ENCODE results near the gene THSD4.

Gene THSD4

GRCh38 chr15:71697236-71697635, 582.0 kb downstream of the THSD4 start:
- H2AFZ ChIP-seq (ENCODE audit: low read depth, low read length) = no peak overlapping the region
- no peak overlapping the region for H3K4ac ChIP-seq (ENCODE audit: low read depth in 1 of 2, low read length in 2 of 2)
- H3K9me3 ChIP-seq (ENCODE audit: control insufficient read depth, low read length) = no peaks in the 10 kb centered on the region
- no peak overlapping the region for H2BK5ac ChIP-seq (ENCODE audit: low read depth, low read length, poor library complexity, severe bottlenecking)
- H3K79me1 ChIP-seq (replicated peaks; ENCODE audit: low read length, poor library complexity, severe bottlenecking) = peaks cover 2% of the 10 kb centered on the region
- no peak overlapping the region for H2AK5ac ChIP-seq (ENCODE audit: low read length, severe bottlenecking)
- H2BK120ac ChIP-seq (ENCODE audit: low read depth, low read length) = no peak overlapping the region
- H3K4me3 ChIP-seq (ENCODE audit: insufficient read depth in 1 of 2, low read depth in 1 of 2, low read length in 2 of 2) = no peak overlapping the region
- DNase-seq = no peak
- H3K18ac ChIP-seq (ENCODE audit: low read depth in 1 of 2, low read length in 2 of 2) = no peak overlapping the region
- H3K9ac ChIP-seq (ENCODE audit: low read length) = no peak overlapping the region
- no peak overlapping the region for H3K27ac ChIP-seq (ENCODE audit: low read length, poor library complexity, severe bottlenecking)
- WGBS = 90% methylated on average over 6 of the region's 6 CpGs
- no peak overlapping the region for H4K91ac ChIP-seq (ENCODE audit: low read length)
- H2BK15ac ChIP-seq (ENCODE audit: low read depth, poor library complexity, severe bottlenecking) = no peak overlapping the region
- H3K27me3 ChIP-seq (ENCODE audit: control insufficient read depth in 1 of 2, insufficient read depth in 1 of 2, low read length in 2 of 2) = no peaks in the 10 kb centered on the region
- H2BK12ac ChIP-seq (ENCODE audit: low read length in 2 of 2) = no peak overlapping the region
- no peak overlapping the region for H3K23ac ChIP-seq (ENCODE audit: low read length in 2 of 2)
- peaks cover 6% of the 10 kb centered on the region for H3K4me1 ChIP-seq (ENCODE audit: control insufficient read depth, insufficient read depth, low read depth, low read length)
- H3K36me3 ChIP-seq (ENCODE audit: control insufficient read depth in 1 of 2, insufficient read depth in 2 of 2, low read depth in 1 of 2, low read length in 2 of 2) = no peaks in the 10 kb centered on the region
- H3K4me2 ChIP-seq (ENCODE audit: low read length, poor library complexity, severe bottlenecking) = no peak overlapping the region
- H3K14ac ChIP-seq (ENCODE audit: low read length in 2 of 2) = no peak overlapping the region
- no peak overlapping the region for H4K8ac ChIP-seq (ENCODE audit: low read length)

- Histone ChIP-seq H3K27me3 (ENCODE audit: control insufficient read depth in 1 of 2, insufficient read depth in 1 of 2, low read length in 2 of 2) (no peaks in the 10 kb centered on the region), H3K18ac (ENCODE audit: low read depth in 1 of 2, low read length in 2 of 2) (no peak overlapping the region), H2BK12ac (ENCODE audit: low read length in 2 of 2) (no peak overlapping the region), H3K4me2 (ENCODE audit: low read length, poor library complexity, severe bottlenecking) (no peak overlapping the region), H3K14ac (ENCODE audit: low read length in 2 of 2) (no peak overlapping the region), H3K79me1 (replicated peaks; ENCODE audit: low read length, poor library complexity, severe bottlenecking) (peaks cover 2% of the 10 kb centered on the region), H2AFZ (ENCODE audit: low read depth, low read length) (no peak overlapping the region), H4K8ac (ENCODE audit: low read length) (no peak overlapping the region), H4K91ac (ENCODE audit: low read length) (no peak overlapping the region), H2BK120ac (ENCODE audit: low read depth, low read length) (no peak overlapping the region), H3K4me3 (ENCODE audit: insufficient read depth in 1 of 2, low read depth in 1 of 2, low read length in 2 of 2) (no peak overlapping the region), H2BK15ac (ENCODE audit: low read depth, poor library complexity, severe bottlenecking) (no peak overlapping the region), H3K4me1 (ENCODE audit: control insufficient read depth, insufficient read depth, low read depth, low read length) (peaks cover 2% of the 10 kb centered on the region), H3K9ac (ENCODE audit: low read length) (no peak overlapping the region), H2BK5ac (ENCODE audit: low read depth, low read length, poor library complexity, severe bottlenecking) (no peak overlapping the region), H2AK5ac (ENCODE audit: low read length, severe bottlenecking) (no peak overlapping the region), H3K27ac (ENCODE audit: low read length, poor library complexity, severe bottlenecking) (no peak overlapping the region), H3K9me3 (ENCODE audit: control insufficient read depth, low read length) (no peaks in the 10 kb centered on the region), H3K4ac (ENCODE audit: low read depth in 1 of 2, low read length in 2 of 2) (no peak overlapping the region), H3K23ac (ENCODE audit: low read length in 2 of 2) (no peak overlapping the region), H3K36me3 (ENCODE audit: control insufficient read depth in 1 of 2, insufficient read depth in 2 of 2, low read depth in 1 of 2, low read length in 2 of 2) (no peaks in the 10 kb centered on the region)
- no peak for DNase-seq
- WGBS = 82% methylated on average over 3 of the region's 3 CpGs
These were observed 582.8 kb downstream of the THSD4 start for GRCh38 chr15:71698030-71698429.

GRCh38 chr15:71698742-71699141, 583.5 kb downstream of the THSD4 start:
- Histone ChIP-seq H3K18ac (ENCODE audit: low read depth in 1 of 2, low read length in 2 of 2) (no peak overlapping the region), H3K27ac (ENCODE audit: low read length, poor library complexity, severe bottlenecking) (no peak overlapping the region), H2BK12ac (ENCODE audit: low read length in 2 of 2) (no peak overlapping the region), H3K14ac (ENCODE audit: low read length in 2 of 2) (no peak overlapping the region), H4K8ac (ENCODE audit: low read length) (no peak overlapping the region), H2BK5ac (ENCODE audit: low read depth, low read length, poor library complexity, severe bottlenecking) (no peak overlapping the region), H3K4me3 (ENCODE audit: insufficient read depth in 1 of 2, low read depth in 1 of 2, low read length in 2 of 2) (no peak overlapping the region), H3K4me1 (ENCODE audit: control insufficient read depth, insufficient read depth, low read depth, low read length) (peaks cover 2% of the 10 kb centered on the region), H3K23ac (ENCODE audit: low read length in 2 of 2) (no peak overlapping the region), H3K4me2 (ENCODE audit: low read length, poor library complexity, severe bottlenecking) (no peak overlapping the region), H3K9ac (ENCODE audit: low read length) (no peak overlapping the region), H3K9me3 (ENCODE audit: control insufficient read depth, low read length) (no peaks in the 10 kb centered on the region), H3K79me1 (replicated peaks; ENCODE audit: low read length, poor library complexity, severe bottlenecking) (peaks cover 2% of the 10 kb centered on the region), H3K4ac (ENCODE audit: low read depth in 1 of 2, low read length in 2 of 2) (no peak overlapping the region), H4K91ac (ENCODE audit: low read length) (no peak overlapping the region), H2AFZ (ENCODE audit: low read depth, low read length) (no peak overlapping the region), H2BK15ac (ENCODE audit: low read depth, poor library complexity, severe bottlenecking) (no peak overlapping the region), H2AK5ac (ENCODE audit: low read length, severe bottlenecking) (no peak overlapping the region), H3K27me3 (ENCODE audit: control insufficient read depth in 1 of 2, insufficient read depth in 1 of 2, low read length in 2 of 2) (no peaks in the 10 kb centered on the region), H3K36me3 (ENCODE audit: control insufficient read depth in 1 of 2, insufficient read depth in 2 of 2, low read depth in 1 of 2, low read length in 2 of 2) (no peaks in the 10 kb centered on the region), H2BK120ac (ENCODE audit: low read depth, low read length) (no peak overlapping the region)
- whole genome bisulfite sequencing = no CpG with 5 or more reads among the region's 1 CpG
- no peak for DNase-seq

GRCh38 chr15:71699977-71700376, 584.7 kb downstream of the THSD4 start:
- no peak overlapping the region for H3K14ac ChIP-seq (ENCODE audit: low read length in 2 of 2)
- H2AFZ ChIP-seq (ENCODE audit: low read depth, low read length) = no peak overlapping the region
- no peak overlapping the region for H4K91ac ChIP-seq (ENCODE audit: low read length)
- no peak overlapping the region for H2BK12ac ChIP-seq (ENCODE audit: low read length in 2 of 2)
- no peak overlapping the region for H3K4ac ChIP-seq (ENCODE audit: low read depth in 1 of 2, low read length in 2 of 2)
- WGBS = no CpG with 5 or more reads among the region's 1 CpG
- no peak overlapping the region for H3K4me3 ChIP-seq (ENCODE audit: insufficient read depth in 1 of 2, low read depth in 1 of 2, low read length in 2 of 2)
- peaks cover 3% of the 10 kb centered on the region for H3K4me1 ChIP-seq (ENCODE audit: control insufficient read depth, insufficient read depth, low read depth, low read length)
- no peak overlapping the region for H3K23ac ChIP-seq (ENCODE audit: low read length in 2 of 2)
- no peaks in the 10 kb centered on the region for H3K27me3 ChIP-seq (ENCODE audit: control insufficient read depth in 1 of 2, insufficient read depth in 1 of 2, low read length in 2 of 2)
- H3K4me2 ChIP-seq (ENCODE audit: low read length, poor library complexity, severe bottlenecking) = no peak overlapping the region
- no peak overlapping the region for H3K27ac ChIP-seq (ENCODE audit: low read length, poor library complexity, severe bottlenecking)
- no peak overlapping the region for H2BK5ac ChIP-seq (ENCODE audit: low read depth, low read length, poor library complexity, severe bottlenecking)
- H2BK15ac ChIP-seq (ENCODE audit: low read depth, poor library complexity, severe bottlenecking) = no peak overlapping the region
- H3K79me1 ChIP-seq (replicated peaks; ENCODE audit: low read length, poor library complexity, severe bottlenecking) = peaks cover 2% of the 10 kb centered on the region
- H4K8ac ChIP-seq (ENCODE audit: low read length) = no peak overlapping the region
- no peak for DNase-seq
- H2BK120ac ChIP-seq (ENCODE audit: low read depth, low read length) = no peak overlapping the region
- H3K9ac ChIP-seq (ENCODE audit: low read length) = no peak overlapping the region
- H2AK5ac ChIP-seq (ENCODE audit: low read length, severe bottlenecking) = no peak overlapping the region
- H3K9me3 ChIP-seq (ENCODE audit: control insufficient read depth, low read length) = no peaks in the 10 kb centered on the region
- no peaks in the 10 kb centered on the region for H3K36me3 ChIP-seq (ENCODE audit: control insufficient read depth in 1 of 2, insufficient read depth in 2 of 2, low read depth in 1 of 2, low read length in 2 of 2)
- H3K18ac ChIP-seq (ENCODE audit: low read depth in 1 of 2, low read length in 2 of 2) = no peak overlapping the region
